HG03139 (cell line): ENCODE results near the gene GATC.

Source experiments
- ATAC-seq: cut with Tn5 transposase; IDR thresholded peaks from one replicate; pipeline ENCODE4 v1.9.1; 2021; ENCODE audit not compliant: unreplicated experiment

The GATC gene

GRCh38 chr12:120495731-120496412, 49.6 kb downstream of the GATC start, which contains the start of gene DYNLL1:
DYNLL1 (plus strand) TSS chr12:120496113; CDS start chr12:120496422, 309 bp downstream.
- ATAC-seq = peak; percentile 92

GRCh38 chr12:120496413-120497340, 50.4 kb downstream of the GATC start:
- no peak for ATAC-seq

- no peak for ATAC-seq
Observed at GRCh38 chr12:120497524-120498150, 51.4 kb downstream of the GATC start.

GRCh38 chr12:120498870-120499515, 52.7 kb downstream of the GATC start:
- ATAC-seq = no peak

- no peak for ATAC-seq
Observed at GRCh38 chr12:120500581-120500980, 54.3 kb downstream of the GATC start.

- ATAC-seq = no peak
Observed at GRCh38 chr12:120504587-120504986, 58.3 kb downstream of the GATC start.

- ATAC-seq = no peak
Observed at GRCh38 chr12:120508537-120508936, 62.3 kb downstream of the GATC start.
